Stimulated activated CD4-positive, alpha-beta T cell treated with anti-CD3 and anti-CD28 coated beads, Interleukin-1b, Interleukin-23, amount 100 ng/mL, for 1 hour (primary cell): ENCODE results near the gene CD48.

Experiments used
- DNase-seq, 2 donors: peaks; one replicate each; pipeline ENCODE4 v3.0.0-alpha.2; 2020; ENCODE audit warnings: low read depth in 2 of 2

Gene CD48

DNA sequence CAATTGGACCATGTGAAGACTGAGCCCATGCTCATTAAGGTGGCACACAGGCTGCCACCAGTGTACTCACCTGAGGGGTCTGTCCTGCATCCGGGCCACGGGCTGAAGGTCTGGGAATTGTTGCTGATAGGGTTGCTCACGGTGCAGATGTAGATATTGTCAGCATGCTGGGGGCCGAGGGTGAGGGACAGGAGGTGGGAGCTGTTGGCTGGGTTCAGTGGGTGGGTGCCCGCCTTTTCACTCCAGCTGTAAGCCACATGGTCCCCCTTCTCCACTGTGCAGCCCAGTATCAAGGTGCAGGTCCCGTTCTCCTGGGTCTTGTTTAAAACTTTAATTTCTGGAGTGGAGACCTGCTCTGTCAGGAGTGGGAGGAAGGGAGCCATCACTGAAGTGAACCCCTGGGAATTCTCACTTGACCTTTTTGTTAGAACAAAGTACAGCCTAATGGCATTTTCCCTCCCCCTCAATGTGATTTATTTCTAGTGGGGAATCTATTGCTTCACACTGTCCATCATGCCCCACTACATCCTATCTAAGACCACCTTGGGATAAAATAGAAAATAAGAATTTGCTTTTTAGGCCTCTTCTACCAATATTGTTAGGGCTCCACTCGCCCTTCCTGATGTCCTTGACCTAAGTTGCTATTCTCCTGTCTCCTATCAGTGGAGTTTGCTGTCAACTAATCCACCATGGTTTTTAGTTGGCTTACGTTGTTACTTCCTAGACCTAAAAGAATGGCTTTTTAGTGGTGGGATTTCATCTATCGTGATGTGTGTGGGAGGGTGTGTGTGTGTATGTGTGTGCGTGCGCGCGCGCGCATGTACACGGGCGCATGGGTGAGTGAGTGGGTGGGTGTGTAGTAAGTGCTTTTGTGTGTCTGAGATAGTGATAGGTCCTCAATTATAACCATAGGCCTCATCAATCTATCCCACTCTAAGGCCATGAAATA, 76.8 kb downstream of the CD48 start:
- DNase-seq, result no peak

DNA sequence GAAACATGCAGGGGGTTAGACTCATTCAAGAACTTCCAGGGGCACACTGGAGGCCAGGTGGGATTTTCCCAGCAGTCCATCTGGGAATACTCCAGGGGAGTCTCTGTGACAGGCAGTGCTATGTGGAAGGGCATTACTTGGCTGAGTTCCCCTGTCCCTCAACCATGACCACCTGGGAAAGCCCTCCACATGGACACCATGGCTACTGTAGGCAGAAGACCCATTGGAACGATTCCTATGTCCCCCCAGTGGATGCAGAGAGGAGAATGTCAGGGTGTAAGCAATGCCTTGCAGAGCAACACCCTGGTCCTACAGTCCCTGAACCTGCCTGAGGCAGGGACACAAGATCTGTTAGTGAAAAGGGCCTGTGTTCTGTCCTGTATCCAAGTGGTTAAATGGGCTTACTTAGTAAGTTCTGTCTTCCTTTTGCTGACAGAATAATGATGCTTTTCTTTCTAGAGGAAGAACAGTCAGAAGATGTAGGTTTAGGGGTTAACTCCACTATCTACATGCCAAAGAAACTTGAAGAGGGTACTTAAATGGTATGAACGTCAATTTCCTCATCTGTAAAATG, 78.2 kb downstream of the CD48 start:
- DNase-seq, result no peak

DNA sequence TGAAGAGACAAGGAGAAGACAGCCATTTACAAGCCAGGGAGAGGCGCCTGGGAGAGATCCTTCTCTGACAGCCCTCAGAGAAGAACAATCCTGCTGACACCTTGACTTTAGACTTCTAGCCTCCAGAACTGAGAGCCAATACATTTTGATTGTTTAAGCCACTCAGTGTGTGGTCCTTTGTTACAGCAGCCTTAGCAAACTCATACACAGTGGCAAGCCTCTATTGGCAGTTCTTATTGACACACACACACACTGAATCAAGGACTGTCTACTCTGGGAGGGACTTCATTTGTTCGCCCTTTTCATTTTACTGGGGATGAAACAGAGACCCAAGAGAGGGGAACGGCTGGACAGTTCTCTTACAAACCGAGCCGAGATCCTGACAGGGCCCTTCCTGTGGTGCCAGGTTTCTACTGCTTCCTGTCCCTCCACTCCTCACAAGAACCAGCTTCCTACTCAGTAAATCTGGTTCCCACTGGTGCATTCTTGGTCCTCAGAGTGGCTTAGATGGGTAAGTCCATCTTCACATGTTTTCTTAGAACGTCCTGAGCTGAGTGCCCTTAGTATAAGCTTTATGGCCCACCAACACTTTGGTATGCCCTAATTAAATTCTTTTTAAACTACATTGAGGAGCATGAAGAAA, 79.5 kb downstream of the CD48 start:
- no peak for DNase-seq

DNA sequence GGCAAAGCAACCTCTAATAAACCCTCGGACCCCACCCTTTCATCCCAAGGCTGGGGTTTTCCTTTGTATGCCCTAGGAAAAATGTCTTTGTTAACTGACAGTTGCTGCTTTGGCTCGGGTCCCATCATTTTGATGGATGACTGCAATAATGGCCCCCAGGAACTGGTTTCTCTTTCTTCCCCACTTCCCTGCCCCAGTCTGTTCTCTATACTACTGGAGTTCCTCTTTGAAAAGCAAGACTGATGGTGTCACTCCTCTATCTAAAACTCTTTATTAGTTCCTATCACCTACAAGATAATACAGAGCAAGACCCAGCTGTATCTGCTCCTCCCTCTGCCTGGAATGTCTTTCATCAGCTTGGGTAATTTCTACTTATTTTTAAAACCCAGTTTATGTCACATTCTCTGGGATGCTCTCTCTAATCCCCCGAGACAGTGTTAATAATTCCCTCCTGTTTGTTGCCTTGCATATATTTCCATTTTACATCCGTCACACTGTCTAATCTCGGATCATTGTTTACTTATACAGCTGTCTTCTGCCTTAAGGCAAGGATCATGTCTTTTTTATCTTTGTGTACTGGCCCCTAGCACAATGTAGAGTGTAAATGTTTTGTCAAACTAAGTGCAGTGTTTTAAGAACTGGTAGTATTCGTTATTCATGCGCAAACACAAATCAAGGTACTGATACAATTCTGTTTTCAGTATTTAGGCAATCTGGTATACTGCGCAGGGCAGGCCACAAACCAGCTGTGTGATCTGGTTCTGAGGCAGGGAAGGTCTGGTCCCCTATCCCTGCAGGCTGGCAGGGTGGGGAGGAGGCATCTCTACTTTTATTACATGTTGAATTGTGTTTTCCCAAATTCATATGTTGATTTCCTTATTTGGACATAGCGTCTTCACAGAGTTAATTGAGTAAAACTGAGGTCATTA, 80.8 kb downstream of the CD48 start:
- DNase-seq, result no peak

DNA sequence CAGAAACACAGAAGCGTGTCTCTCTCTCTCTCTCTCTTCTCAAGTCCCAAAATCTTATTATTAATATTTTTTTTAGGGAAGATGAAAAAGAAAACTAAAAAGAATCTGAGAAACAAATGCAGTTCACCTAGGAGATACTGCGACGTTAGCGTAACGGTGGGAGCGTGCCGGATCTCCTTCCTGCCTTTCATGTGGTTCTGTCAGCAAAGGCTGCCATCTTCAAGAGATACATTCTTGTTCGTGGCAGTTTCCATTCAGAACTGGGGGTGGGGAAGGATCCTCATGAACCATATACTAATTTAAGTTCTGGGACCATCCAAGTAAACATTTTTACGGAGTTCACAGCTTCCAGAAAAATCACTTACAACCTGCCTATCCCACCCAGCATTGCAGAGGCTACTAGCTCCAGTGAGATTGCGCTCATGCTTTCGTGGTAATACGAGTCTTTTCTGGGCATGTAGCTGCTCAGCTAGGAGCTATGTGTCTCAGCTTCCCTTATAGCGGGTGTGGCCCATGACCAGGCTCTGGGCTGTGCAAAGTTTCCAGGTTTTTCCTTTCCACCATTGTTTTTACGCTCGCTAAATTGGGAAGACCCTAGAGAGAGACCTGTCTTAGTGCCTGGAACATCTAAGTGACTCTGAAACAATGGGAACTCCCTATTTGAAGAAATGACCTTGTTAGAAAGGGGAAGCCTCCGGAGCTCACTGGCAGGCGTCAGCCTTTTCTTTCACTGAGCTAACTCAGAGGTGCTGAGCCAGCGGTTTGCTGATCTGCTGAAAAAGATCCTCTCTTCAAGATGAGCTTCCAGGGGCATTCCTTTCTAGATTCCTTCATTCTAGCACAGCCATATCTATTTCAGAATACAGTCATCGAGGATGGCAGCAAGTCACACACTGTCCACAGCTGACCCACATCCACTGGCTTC, 82.1 kb downstream of the CD48 start:
- DNase-seq, result peak in 1 of 2 donors; percentile 48

DNA sequence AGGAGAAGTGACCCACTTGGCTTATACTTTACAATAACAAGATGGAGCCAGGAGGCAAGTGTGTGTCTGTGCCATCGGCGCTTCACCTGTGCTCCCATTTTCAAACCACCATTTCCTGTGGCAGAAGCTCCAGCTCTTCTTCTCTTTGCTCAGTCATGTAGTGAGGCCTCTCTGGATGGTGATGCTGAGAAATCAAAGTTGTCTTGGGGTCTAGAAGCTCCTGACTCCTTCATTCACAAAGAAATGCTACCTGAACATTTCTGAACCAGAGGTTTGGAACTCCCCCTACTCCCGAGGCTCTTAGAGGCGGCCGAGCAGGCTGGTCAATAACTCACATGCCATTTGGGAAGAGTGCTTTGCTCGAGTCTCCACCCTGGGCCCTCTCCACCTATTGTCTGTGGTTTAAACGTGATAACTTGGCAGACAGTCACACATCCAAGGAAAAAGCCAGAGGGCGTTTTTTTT, 82.8 kb downstream of the CD48 start:
- no peak for DNase-seq
